ENCODE measurements around the gene ZNF438. TPM values are rescaled to one million over a fixed set of nuclear protein-coding genes. Genes with fewer than 3 reads are reported as not detected.

ZNF438 gene
- total RNA-seq, 2 donors from 2014 or later = 10.6 to 14.5 TPM

DNA sequence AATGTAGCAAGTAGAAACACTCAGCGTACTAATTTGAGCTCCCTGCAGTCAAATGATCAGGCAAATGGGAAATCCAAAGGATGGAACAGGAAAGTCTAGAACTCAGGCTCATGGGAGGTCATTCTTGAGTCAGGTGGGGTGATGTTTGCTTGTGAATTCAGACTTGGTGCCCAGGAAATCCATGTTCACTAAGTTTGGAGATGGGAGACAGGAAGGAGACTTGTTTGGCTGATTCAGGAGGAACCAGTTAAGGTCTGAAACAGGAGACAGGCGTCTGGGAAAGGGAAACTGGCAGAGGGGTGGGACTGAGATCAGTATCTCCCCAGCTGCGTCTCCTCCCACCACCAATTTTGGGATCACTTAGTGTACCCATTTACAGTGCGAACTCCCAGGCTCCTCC lies 38.4 kb upstream of the ZNF438 start:
- Histone ChIP-seq H3K27ac (peak overlapping the region; percentile 85 to 94), H3K27me3 (replicated peaks; ENCODE audit: insufficient read depth) (no peaks in the 10 kb centered on the region), H3K36me3 (no peaks in the 10 kb centered on the region), H3K4me3 (no peak overlapping the region), H3K4me1 (ENCODE audit: control insufficient read depth in 1 of 2, low read depth in 2 of 2) (peaks cover 26 to 64% of the 10 kb centered on the region in 2 donors), H3K9me3 (no peaks in the 10 kb centered on the region)
- ATAC-seq (ENCODE audit: insufficient number of reproducible peaks, low FRiP score, low read depth) (no peak), DNase-seq (ENCODE audit: low spot score) (no peak)
- no peak for TF ChIP-seq CTCF (IDR thresholded peaks at IDR 0.05)

- DNase-seq (ENCODE audit: low spot score) (no peak), ATAC-seq (ENCODE audit: insufficient number of reproducible peaks, low FRiP score, low read depth) (no peak)
- H3K27ac ChIP-seq = peak overlapping the region; percentile 85 to 94
Measured at GRCh38 chr10:31069411-31069810, 37.7 kb upstream of the ZNF438 start.

DNA sequence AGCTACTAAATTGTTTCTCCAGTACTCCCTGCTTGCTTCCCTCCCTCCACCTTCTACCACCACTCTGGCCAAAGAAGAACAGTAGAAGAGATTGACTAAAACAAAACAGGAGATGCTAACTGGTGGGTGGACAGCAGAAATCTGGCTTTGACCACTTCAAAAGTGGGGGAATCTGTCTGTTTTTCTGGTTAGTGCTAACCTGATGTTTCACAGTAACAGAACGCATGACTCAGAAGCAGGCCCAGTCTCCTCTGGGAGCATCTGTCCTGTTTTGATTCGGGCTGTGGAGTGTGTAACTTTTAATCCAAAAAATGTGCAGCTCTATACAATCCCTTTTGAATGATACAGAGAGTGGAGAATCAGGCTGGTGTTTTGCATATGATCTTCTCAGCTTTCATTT lies 32.7 kb upstream of the ZNF438 start:
- no peak for ATAC-seq (ENCODE audit: insufficient number of reproducible peaks, low FRiP score, low read depth)
- H3K9me3 ChIP-seq = no peaks in the 10 kb centered on the region
- H3K4me3 ChIP-seq = peak overlapping the region; percentile 27
- H3K27ac ChIP-seq = peak overlapping the region; percentile 51 to 62
- H3K4me1 ChIP-seq (ENCODE audit: control insufficient read depth in 1 of 2, low read depth in 2 of 2) = peaks cover 11 to 39% of the 10 kb centered on the region in 2 donors
- no peak for TF ChIP-seq CTCF (IDR thresholded peaks at IDR 0.05)
- no peak for DNase-seq (ENCODE audit: low spot score)
- H3K36me3 ChIP-seq = no peaks in the 10 kb centered on the region
- no peaks in the 10 kb centered on the region for H3K27me3 ChIP-seq (replicated peaks; ENCODE audit: insufficient read depth)

More at GRCh38 chr10:31069411-31069810, 37.7 kb upstream of the ZNF438 start:
- Histone ChIP-seq H3K9me3 (no peaks in the 10 kb centered on the region), H3K4me1 (ENCODE audit: control insufficient read depth in 1 of 2, low read depth in 2 of 2) (peaks cover 28 to 64% of the 10 kb centered on the region in 2 donors), H3K4me3 (no peak overlapping the region), H3K36me3 (no peaks in the 10 kb centered on the region), H3K27me3 (replicated peaks; ENCODE audit: insufficient read depth) (no peaks in the 10 kb centered on the region)
- no peak for TF ChIP-seq CTCF (IDR thresholded peaks at IDR 0.05)

DNA sequence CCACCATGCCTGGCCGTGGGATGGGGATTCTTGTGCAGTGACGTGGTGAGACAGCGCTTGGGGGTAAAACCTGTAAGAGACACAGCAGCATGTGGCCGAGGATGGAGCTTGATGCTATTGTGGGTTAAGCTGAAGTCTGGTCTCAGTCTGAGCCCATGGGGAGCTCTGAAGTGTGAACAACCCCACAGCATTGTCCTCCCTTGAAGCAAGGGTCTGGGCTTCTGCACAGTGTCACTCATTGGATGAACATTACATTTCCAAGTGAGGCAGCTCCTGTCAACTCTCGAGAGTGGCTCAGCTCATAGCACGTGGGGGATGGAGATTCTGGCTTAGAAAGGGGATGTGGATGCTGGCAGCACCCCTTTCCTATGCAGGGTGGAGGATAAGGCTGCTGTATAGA lies 32.2 kb upstream of the ZNF438 start:
- Histone ChIP-seq H3K9me3 (no peaks in the 10 kb centered on the region), H3K27ac (peak overlapping the region; percentile 51 to 62), H3K27me3 (replicated peaks; ENCODE audit: insufficient read depth) (no peaks in the 10 kb centered on the region), H3K4me3 (no peak overlapping the region), H3K36me3 (no peaks in the 10 kb centered on the region), H3K4me1 (ENCODE audit: control insufficient read depth in 1 of 2, low read depth in 2 of 2) (peaks cover 11 to 40% of the 10 kb centered on the region in 2 donors)
- DNase-seq (ENCODE audit: low spot score) = no peak
- ATAC-seq (ENCODE audit: insufficient number of reproducible peaks, low FRiP score, low read depth) = no peak
- no peak for TF ChIP-seq CTCF (IDR thresholded peaks at IDR 0.05)

DNA sequence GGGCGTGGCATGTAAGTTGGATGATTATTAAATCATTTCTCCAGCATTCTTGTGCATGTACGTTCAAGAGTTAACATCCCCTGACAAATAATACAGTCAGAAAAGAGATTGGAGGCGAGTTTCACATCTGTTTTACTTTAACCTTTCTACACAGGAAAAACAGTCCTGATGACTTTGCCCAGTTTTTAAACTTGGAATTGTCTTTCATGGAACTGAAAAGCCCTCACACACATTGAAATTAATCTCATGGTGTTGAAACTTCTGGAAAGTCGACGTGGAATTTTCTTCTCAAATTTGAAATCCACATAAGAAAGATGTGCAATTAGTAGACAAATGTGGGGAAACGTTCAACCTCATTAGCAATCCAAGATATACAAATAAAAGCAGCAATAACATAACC lies 31.2 kb upstream of the ZNF438 start:
- TF ChIP-seq CTCF (IDR thresholded peaks at IDR 0.05) = no peak
- H3K27ac ChIP-seq = peak overlapping the region; percentile 15 to 29
- no peaks in the 10 kb centered on the region for H3K36me3 ChIP-seq
- no peak for DNase-seq (ENCODE audit: low spot score)
- peaks cover 17 to 45% of the 10 kb centered on the region in 2 donors for H3K4me1 ChIP-seq (ENCODE audit: control insufficient read depth in 1 of 2, low read depth in 2 of 2)
- no peak for ATAC-seq (ENCODE audit: insufficient number of reproducible peaks, low FRiP score, low read depth)
- no peaks in the 10 kb centered on the region for H3K9me3 ChIP-seq
- H3K4me3 ChIP-seq = no peak overlapping the region
- H3K27me3 ChIP-seq (replicated peaks; ENCODE audit: insufficient read depth) = no peaks in the 10 kb centered on the region
